T47D (cell line): ENCODE measurements around the gene ANKRD11.

ENCODE experiments used
- DNase-seq, 2 experiments: peaks; one replicate each; pipeline versions ENCODE4 v3.0.0 to v3.0.0-alpha.2; 2011 to 2012; ENCODE audit warnings: low read depth in 1 of 2, low spot score in 1 of 2
- JUND ChIP-seq: IDR thresholded peaks from 2 replicates; pipeline ENCODE4 v1.6.1; 2012; ENCODE audit warnings: low read depth
- in situ Hi-C: cut with HindIII; loops from 2 replicates; pipeline ENCODE4 v1.10.0; 2016; ENCODE audit warnings: low sequenced_read_pairs, low pct_unique_long_range_greater_than_20kb

The ANKRD11 gene

GRCh38 chr16:89375021-89375420, 115.3 kb downstream of the ANKRD11 start:
- in situ Hi-C loops = no loop called here
- no peak for DNase-seq

GRCh38 chr16:89374393-89374960, 115.9 kb downstream of the ANKRD11 start:
- TF ChIP-seq JUND = no peak
- DNase-seq = peak; percentile 68 to 74
- in situ Hi-C loops = no loop called here

More at GRCh38 chr16:89375021-89375420, 115.3 kb downstream of the ANKRD11 start:
- no peak for TF ChIP-seq JUND

- no peak for DNase-seq
- in situ Hi-C loops = no loop called here
- TF ChIP-seq JUND = no peak
These were observed 116.8 kb downstream of the ANKRD11 start for GRCh38 chr16:89373355-89374110.

DNA sequence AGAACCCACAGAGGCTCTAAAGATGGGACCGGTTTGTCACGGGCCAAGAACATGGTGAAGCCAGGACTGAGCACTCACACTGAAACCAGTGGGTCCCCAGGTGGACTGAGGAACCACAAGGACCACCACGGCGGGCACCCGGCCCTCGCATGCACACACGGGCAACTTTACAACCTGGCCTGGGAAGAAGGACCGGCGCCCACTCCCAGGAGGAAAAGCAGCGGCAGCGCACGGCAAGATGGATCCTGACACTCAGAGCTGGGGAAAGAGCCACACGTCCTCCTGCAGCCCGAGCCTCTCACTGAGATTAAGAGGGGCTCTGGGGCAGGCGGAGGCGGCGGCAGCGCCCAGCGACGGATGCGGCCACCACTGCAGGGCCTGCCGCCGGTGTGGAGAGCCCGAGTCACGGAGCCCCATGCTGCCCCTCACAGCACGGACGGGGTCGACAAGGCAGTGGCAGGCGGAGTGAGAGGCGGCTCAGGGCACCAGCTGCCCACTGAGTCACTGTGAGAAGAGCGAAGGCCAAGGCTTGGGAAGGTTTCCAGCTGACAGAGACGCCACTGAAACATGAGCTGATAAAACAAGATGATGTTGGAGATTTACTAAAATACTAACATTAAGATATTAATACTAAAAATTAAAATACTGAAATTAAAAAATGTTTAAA, 118.3 kb downstream of the ANKRD11 start:
- no peak for TF ChIP-seq JUND
- in situ Hi-C loops = no loop called here
- DNase-seq = no peak

- in situ Hi-C loops = no loop called here
- no peak for TF ChIP-seq JUND
- DNase-seq = no peak
These were observed 119.0 kb downstream of the ANKRD11 start for GRCh38 chr16:89371386-89371785.

DNA sequence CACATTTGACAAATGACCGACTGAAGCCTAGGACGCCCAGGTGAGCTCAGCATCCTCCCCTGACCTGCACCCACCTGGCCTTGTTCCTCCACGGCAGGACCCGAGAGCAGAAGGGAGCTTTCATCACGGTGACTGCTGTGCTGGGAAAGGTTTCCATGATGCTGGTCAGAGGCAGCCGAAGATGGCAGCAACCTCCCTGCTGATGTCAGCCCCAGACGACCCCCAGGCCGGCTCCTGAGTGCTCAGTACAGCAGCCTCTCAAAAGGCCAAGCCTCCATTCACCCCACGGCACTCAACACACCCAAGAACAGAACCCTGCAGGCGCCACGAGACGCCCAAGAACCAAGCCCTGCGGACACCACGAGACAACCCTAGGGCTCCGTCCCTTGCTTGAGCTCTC, 119.8 kb downstream of the ANKRD11 start:
- in situ Hi-C loops = no loop called here
- no peak for DNase-seq
- TF ChIP-seq JUND = no peak

DNA sequence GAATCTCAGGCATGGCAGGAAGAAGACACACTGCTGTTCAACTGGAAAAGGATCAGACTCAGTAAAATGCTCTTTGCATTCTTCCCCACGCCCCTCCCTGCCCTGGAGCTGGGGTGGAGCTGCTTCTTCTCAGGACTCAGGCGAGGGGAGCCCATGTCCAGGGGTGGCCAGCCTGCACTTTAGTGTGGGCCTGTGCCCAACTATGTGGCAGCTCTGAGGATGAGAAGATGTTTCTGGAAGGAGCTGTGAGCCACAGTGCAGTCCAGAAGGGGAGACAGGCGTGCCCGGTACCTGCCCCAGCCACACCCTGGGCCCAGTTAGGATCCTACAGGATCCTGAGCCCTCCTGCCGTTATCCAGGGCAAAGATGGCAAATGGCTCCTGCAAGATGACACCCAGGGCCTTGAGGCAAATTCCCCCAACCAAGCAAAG, 120.3 kb downstream of the ANKRD11 start:
- no peak for DNase-seq
- no peak for TF ChIP-seq JUND
- in situ Hi-C loops = no loop called here

DNA sequence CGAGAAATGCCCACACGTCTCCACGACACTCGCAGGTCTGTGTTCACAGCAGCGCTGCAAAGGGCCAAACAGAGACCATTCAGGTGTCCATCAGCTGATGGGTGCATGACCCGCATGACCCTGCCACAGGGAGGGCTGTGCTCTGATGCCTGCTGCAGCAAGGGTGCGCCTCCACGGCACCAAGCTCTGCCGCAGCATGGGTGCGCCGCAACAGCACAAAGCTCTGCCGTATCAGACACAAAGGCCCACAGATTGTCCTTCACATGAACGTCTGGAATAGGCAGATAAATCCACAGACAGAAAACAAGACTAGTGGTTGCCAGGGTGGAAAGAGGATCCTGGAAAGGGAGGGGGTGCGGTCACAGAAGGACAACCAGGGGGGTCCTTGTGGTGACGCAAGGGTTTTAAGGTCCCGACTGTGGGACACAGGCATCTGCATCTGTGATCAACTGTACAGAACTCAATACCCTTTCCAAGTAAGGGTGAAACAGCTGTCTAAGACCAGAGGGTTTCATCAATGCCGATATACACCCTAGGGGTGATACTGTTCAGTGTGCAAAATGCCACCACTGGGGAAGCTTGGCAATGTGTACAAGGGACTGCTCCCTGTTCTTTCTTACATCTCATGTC, 121.0 kb downstream of the ANKRD11 start:
- in situ Hi-C loops = no loop called here
- no peak for TF ChIP-seq JUND
- no peak for DNase-seq

DNA sequence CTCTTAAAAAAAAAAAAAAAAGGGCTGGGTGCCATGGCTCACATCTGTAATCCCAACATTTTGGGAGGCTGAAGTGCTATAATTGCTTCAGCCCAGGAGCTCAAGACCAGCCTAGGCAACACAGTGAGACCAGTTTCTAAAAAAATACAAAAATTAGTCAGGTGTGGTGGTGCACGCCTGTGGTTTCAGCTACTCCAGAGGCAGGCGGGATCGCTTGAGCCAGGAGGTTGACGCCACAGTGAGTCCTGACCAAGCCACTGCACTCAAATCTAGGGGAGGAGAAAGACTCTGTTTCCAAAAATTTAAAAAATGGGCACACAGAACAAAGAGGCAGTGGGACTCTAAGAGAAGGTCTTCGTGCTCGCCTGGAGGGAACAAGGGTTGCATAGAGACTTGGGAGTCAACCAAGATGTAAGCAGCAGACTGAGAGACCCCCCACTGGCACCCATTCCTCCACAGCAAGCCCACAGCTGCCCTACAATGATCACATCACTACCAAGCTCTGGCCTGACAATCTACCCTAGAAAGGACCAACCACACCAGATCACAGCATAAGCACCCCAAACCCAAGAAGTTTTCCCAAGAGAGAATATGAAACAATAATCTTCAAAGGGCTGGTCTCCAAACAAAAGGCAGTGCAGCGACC, 121.6 kb downstream of the ANKRD11 start:
- no peak for TF ChIP-seq JUND
- no peak for DNase-seq
- in situ Hi-C loops = no loop called here

GRCh38 chr16:89367538-89367915, 122.8 kb downstream of the ANKRD11 start:
- no peak for DNase-seq
- in situ Hi-C loops = no loop called here
- TF ChIP-seq JUND = no peak

- in situ Hi-C loops = no loop called here
- no peak for TF ChIP-seq JUND
- DNase-seq = no peak
These were observed 123.5 kb downstream of the ANKRD11 start for GRCh38 chr16:89366561-89367537.
